HL-60/S4 (cell line): Measurements from ENCODE around the gene RND1.
"Not testable (repeated sequence)": the region's sequence is repeated elsewhere in the genome, so short reads cannot be mapped to it uniquely, and the experiment has no call there.

Experiments used
- in situ Hi-C: fragments of 300-500 bp; cut with MboI; formaldehyde crosslinking; loops from 2 replicates; pipeline ENCODE4 v1.14.3; 2022; ENCODE audit warnings: low sequenced_read_pairs

RND1 gene

GRCh38 chr12:48869191-48869590 is 3.5 kb upstream of the RND1 start:
- in situ Hi-C loops: loop anchor here (5.0 kb wide), 1 partner anchor 108 kb away; the partner anchor contains the start of gene WNT1

- in situ Hi-C loops: loop anchor here (5.0 kb wide), 1 partner anchor 109 kb away; the partner anchor contains the start of gene WNT1
Measured at GRCh38 chr12:48868451-48868850, 2.8 kb upstream of the RND1 start.

GRCh38 chr12:48866052-48866711 is 512 bp upstream of the RND1 start:
- in situ Hi-C loops: loop anchor here (5.0 kb wide), 1 partner anchor 111 kb away; the partner anchor contains the start of gene WNT1

GRCh38 chr12:48863291-48863690 is 2.4 kb downstream of the RND1 start:
- in situ Hi-C loops: no loop called here

- in situ Hi-C loops: no loop called here
Measured at GRCh38 chr12:48862760-48863159, 2.9 kb downstream of the RND1 start.

GRCh38 chr12:48861111-48861510 is 4.6 kb downstream of the RND1 start:
- in situ Hi-C loops: no loop called here

GRCh38 chr12:48860236-48860635 is 5.4 kb downstream of the RND1 start:
- in situ Hi-C loops: not testable (repeated sequence)

- in situ Hi-C loops: no loop called here
Measured at GRCh38 chr12:48859607-48860006, 6.1 kb downstream of the RND1 start.

GRCh38 chr12:48858043-48858442 is 7.6 kb downstream of the RND1 start:
- in situ Hi-C loops: no loop called here

- in situ Hi-C loops: no loop called here
Measured at GRCh38 chr12:48857278-48857994, 8.2 kb downstream of the RND1 start.

- in situ Hi-C loops: no loop called here
Measured at GRCh38 chr12:48856379-48856778, 9.3 kb downstream of the RND1 start.

GRCh38 chr12:48854932-48855331 is 10.7 kb downstream of the RND1 start:
- in situ Hi-C loops: not testable (repeated sequence)

GRCh38 chr12:48854488-48854887 is 11.2 kb downstream of the RND1 start:
- in situ Hi-C loops: no loop called here

GRCh38 chr12:48852734-48853688 is 12.7 kb downstream of the RND1 start:
- in situ Hi-C loops: no loop called here

GRCh38 chr12:48851883-48852733 is 13.6 kb downstream of the RND1 start, which contains the start of gene DDX23:
Gene DDX23, minus strand, starts transcription at chr12:48852163. Its CDS starts 6,381 bp downstream, at chr12:48845782.
- in situ Hi-C loops: no loop called here

- in situ Hi-C loops: not testable (repeated sequence)
Measured at GRCh38 chr12:48842021-48842420, 23.6 kb downstream of the RND1 start.

- in situ Hi-C loops: no loop called here
Measured at GRCh38 chr12:48838048-48838447, 27.6 kb downstream of the RND1 start.

- in situ Hi-C loops: no loop called here
Measured at GRCh38 chr12:48832321-48833060, 33.2 kb downstream of the RND1 start.

- in situ Hi-C loops: no loop called here
Measured at GRCh38 chr12:48831257-48831656, 34.4 kb downstream of the RND1 start.
